HepG2 (cell line): ENCODE measurements around the gene INPP4B. TPM values are rescaled to one million over a fixed set of nuclear protein-coding genes. Genes with fewer than 3 reads are reported as not detected.

ENCODE experiments used
- ATAC-seq: fragments of 200-7000 bp; cut with Tn5 transposase; 3 replicates; pipeline ENCODE4 v1.9.1; 2020; ENCODE audit warnings: mild to moderate bottlenecking, moderate library complexity
- BruUV-seq: library from RNA; stranded (reverse); fragments of 400-500 nt; replicated peaks from 2 replicates; lab custom pipeline; 2021; lab: Mats Ljungman, UMichigan
- CTCF ChIA-PET: fragments of 300-600 bp; formaldehyde crosslinking; extraction: SDS; loops from one replicate; lab custom pipeline; 2021; ENCODE audit warnings: low total read pairs, inconsistent platforms, low intra/inter-chr PET ratio; lab: Yijun Ruan, JAX
- POLR2A ChIA-PET: fragments of 350-600 bp; sonication (Branson Sonifier 250); formaldehyde crosslinking; loops from one replicate; lab custom pipeline; 2020; ENCODE audit warnings: antibody characterized with exemption, inconsistent platforms; lab: Yijun Ruan, JAX
- DNase-seq: peaks from one replicate; pipeline ENCODE4 v3.0.0-alpha.2; 2015; ENCODE audit warnings: low spot score
- FAIRE-seq: peaks from 3 replicates; lab custom pipeline; 2011; peaks lifted over from hg19 to GRCh38; lab: Jason Lieb, UNC
- H2AFZ ChIP-seq: one replicate; pipeline ENCODE4 v1.6.1; 2011; ENCODE audit warnings: low read length, inconsistent platforms
- H3K27ac ChIP-seq: fragments of 300-600 bp; 3 replicates; pipeline ENCODE4 v1.8.0; 2011; ENCODE audit warnings: mixed run types, mild to moderate bottlenecking, mixed read lengths, low read length, inconsistent platforms; ENCODE audit not compliant: insufficient read depth; ENCODE audit errors: extremely low read length
- H3K27me3 ChIP-seq, 2 experiments: fragments of 200-600 bp in 1 of 2; 2 replicates in 1 of 2; 3 replicates in 1 of 2; pipeline versions ENCODE4 v1.6.0 to v1.8.0; 2011; ENCODE audit warnings: low read length in 2 of 2, mild to moderate bottlenecking in 2 of 2, moderate library complexity in 2 of 2, inconsistent platforms in 1 of 2; ENCODE audit not compliant: insufficient read depth in 2 of 2, control insufficient read depth in 1 of 2
- H3K36me3 ChIP-seq, 2 experiments: fragments of 200-600 bp in 1 of 2; replicated peaks in 1 of 2; 2 replicates in 1 of 2; 3 replicates in 1 of 2; pipeline versions ENCODE4 v1.5.1 to v1.8.0; 2011; ENCODE audit warnings: low read length in 2 of 2, inconsistent platforms in 1 of 2; ENCODE audit not compliant: insufficient read depth in 2 of 2, control insufficient read depth in 1 of 2
- H3K4me1 ChIP-seq: 2 replicates; pipeline ENCODE4 v1.5.1; 2012; ENCODE audit warnings: low read length, inconsistent platforms; ENCODE audit not compliant: insufficient read depth
- H3K4me2 ChIP-seq: 2 replicates; pipeline ENCODE4 v1.6.0; 2011; ENCODE audit warnings: low read depth, low read length, inconsistent platforms
- H3K4me3 ChIP-seq, 3 experiments: fragments of 200-600 bp in 1 of 3; sonication (generic), shearing (Covaris generic) in 1 of 3; replicated peaks in 1 of 3; 2 replicates each; pipeline ENCODE4 v1.5.1; 2011 to 2016; ENCODE audit warnings: low read length in 3 of 3, inconsistent platforms in 2 of 3, low read depth in 2 of 3, mild to moderate bottlenecking in 2 of 3, control low read depth in 1 of 3, mixed read lengths in 1 of 3; ENCODE audit not compliant: insufficient read depth in 1 of 3
- H3K79me2 ChIP-seq: one replicate; pipeline ENCODE4 v1.6.1; 2011; ENCODE audit warnings: low read length, inconsistent platforms; ENCODE audit not compliant: insufficient read depth
- H3K9ac ChIP-seq: 2 replicates; pipeline ENCODE4 v1.6.0; 2011; ENCODE audit warnings: mild to moderate bottlenecking, low read depth, low read length, inconsistent platforms; ENCODE audit not compliant: insufficient read depth
- H3K9me3 ChIP-seq: 2 replicates; pipeline ENCODE4 v1.5.1; 2012; ENCODE audit warnings: mild to moderate bottlenecking, low read length
- H4K20me1 ChIP-seq: 2 replicates; pipeline ENCODE4 v1.6.0; 2011; ENCODE audit warnings: inconsistent platforms, mild to moderate bottlenecking, low read length, moderate library complexity; ENCODE audit not compliant: insufficient read depth
- CREB1 ChIP-seq, 2 experiments: fragments of 450-650 bp in 1 of 2; IDR thresholded peaks; 2 replicates each; pipeline ENCODE4 v1.6.1; 2016 to 2017; ENCODE audit warnings: control low read depth in 1 of 2, mild to moderate bottlenecking in 1 of 2, missing compliant biosample characterization in 1 of 2, missing genetic modification characterization in 1 of 2
- NFKBIZ ChIP-seq: IDR thresholded peaks from 2 replicates; pipeline ENCODE4 v1.6.1; 2018; ENCODE audit warnings: missing genetic modification reagents, missing compliant biosample characterization
- NFRKB ChIP-seq: fragments of 450-650 bp; IDR thresholded peaks from 2 replicates; pipeline ENCODE4 v1.6.1; 2017
- NONO ChIP-seq, 2 experiments: fragments of 450-650 bp in 1 of 2; sonication (generic) in 1 of 2; formaldehyde crosslinking in 1 of 2; IDR thresholded peaks in 1 of 2; conservative IDR thresholded peaks in 1 of 2; 2 replicates each; pipeline versions ENCODE4 v1.6.1 to v1.8.0; 2017 to 2022; ENCODE audit warnings: mild to moderate bottlenecking in 1 of 2, missing genetic modification reagents in 1 of 2, moderate library complexity in 1 of 2
- PRMT3 ChIP-seq: sonication (generic); formaldehyde crosslinking; IDR thresholded peaks from 2 replicates; pipeline ENCODE4 v1.8.1; 2022; ENCODE audit warnings: low read depth, mild to moderate bottlenecking, moderate library complexity, missing genetic modification reagents, borderline replicate concordance
- RFX5 ChIP-seq: IDR thresholded peaks from 2 replicates; pipeline ENCODE4 v1.6.1; 2011; ENCODE audit warnings: low read depth, low read length, improper control_type of control experiment
- RXRA ChIP-seq: sonication (generic); formaldehyde crosslinking; IDR thresholded peaks from 2 replicates; pipeline ENCODE4 v1.5.1; 2020; ENCODE audit warnings: missing genetic modification reagents
- SIX4 ChIP-seq: sonication (generic); formaldehyde crosslinking; IDR thresholded peaks from 2 replicates; pipeline ENCODE4 v1.4.0; 2020; ENCODE audit warnings: missing genetic modification reagents
- SUZ12 ChIP-seq: fragments of 150-350 bp; IDR thresholded peaks from 2 replicates; pipeline ENCODE4 v1.6.1; 2014; ENCODE audit warnings: low read depth, low read length
- TARDBP ChIP-seq: sonication (generic); formaldehyde crosslinking; IDR thresholded peaks from 2 replicates; pipeline ENCODE4 v1.8.0; 2022; ENCODE audit warnings: mild to moderate bottlenecking, missing genetic modification reagents
- ZNF160 ChIP-seq: sonication (generic); formaldehyde crosslinking; IDR thresholded peaks from 2 replicates; pipeline ENCODE4 v1.8.0; 2022; ENCODE audit warnings: mild to moderate bottlenecking, inconsistent platforms, missing genetic modification reagents
- ZNF501 ChIP-seq: sonication (generic); formaldehyde crosslinking; IDR thresholded peaks from 2 replicates; pipeline ENCODE4 v1.5.1; 2020; ENCODE audit warnings: mild to moderate bottlenecking, moderate library complexity, missing genetic modification reagents
- ZNF550 ChIP-seq: sonication (generic); formaldehyde crosslinking; IDR thresholded peaks from 2 replicates; pipeline ENCODE4 v1.4.0; 2020; ENCODE audit warnings: mild to moderate bottlenecking, missing genetic modification reagents, borderline replicate concordance
- ZNF562 ChIP-seq: sonication (generic); formaldehyde crosslinking; IDR thresholded peaks from 2 replicates; pipeline ENCODE4 v1.8.0; 2022; ENCODE audit warnings: missing genetic modification reagents, borderline replicate concordance
- ZNF879 ChIP-seq: sonication (generic); formaldehyde crosslinking; IDR thresholded peaks from 2 replicates; pipeline ENCODE4 v1.8.1; 2023; ENCODE audit warnings: missing genetic modification reagents
- WGBS: methylation state at CpG from one replicate; pipeline ENCODE4 v1.1.6; 2017; ENCODE audit warnings: low lambda C conversion rate; 5-methylcytosine and 5-hydroxymethylcytosine counted together
- in situ Hi-C: cut with HindIII; loops from 2 replicates; pipeline ENCODE4 v1.10.0; 2017; ENCODE audit warnings: low pct_unique_long_range_greater_than_20kb; ENCODE audit not compliant: extremely low pct_ligation_motif_present
- intact Hi-C: fragments of 100-400 bp; cut with micrococcal nuclease; formaldehyde crosslinking; loops from one replicate; pipeline ENCODE4 v1.10.0; 2022; ENCODE audit not compliant: unreplicated experiment
- polyA plus RNA-seq, 8 experiments: library from polyadenylated mRNA; depleted of rRNA in 3 of 8; stranded (reverse) in 7 of 8; unstranded in 1 of 8; fragments of >200 nt; fragmentation: Illumina TruSeq in 4 of 8; extraction: Trizol in 4 of 8; gene quantifications; 2 replicates each; pipeline versions ENCODE4 v1.2.1 to v1.2.3, GENCODE V29; 2011 to 2016; ENCODE audit warnings: low read depth in 4 of 8, missing spikeins in 1 of 8, mixed read lengths in 1 of 8; ENCODE audit not compliant: insufficient read depth in 1 of 8
- total RNA-seq, 5 experiments: library from RNA; depleted of rRNA; stranded (reverse); fragments of >200 nt; fragmentation: Illumina TruSeq; extraction: Trizol; gene quantifications; 2 replicates each; pipeline ENCODE4 v1.2.3, GENCODE V29; 2016; ENCODE audit warnings: low read depth in 1 of 5
- TF ChIP-seq, protein P1 (sequence below): IDR thresholded peaks from 2 replicates; pipeline ENCODE4 v1.6.1; 2016; ENCODE audit warnings: missing biosample characterization, missing genetic modification reagents, low read depth
- TF ChIP-seq, protein P2 (sequence below): sonication (generic); formaldehyde crosslinking; IDR thresholded peaks from 2 replicates; pipeline ENCODE4 v1.5.0; 2020; ENCODE audit warnings: mild to moderate bottlenecking, missing genetic modification reagents
- TF ChIP-seq, protein P3 (sequence below): sonication (generic); formaldehyde crosslinking; IDR thresholded peaks from 2 replicates; pipeline ENCODE4 v1.4.0; 2020; ENCODE audit warnings: mild to moderate bottlenecking, low read depth, missing genetic modification reagents
- TF ChIP-seq, protein P4 (sequence below): sonication (generic); formaldehyde crosslinking; IDR thresholded peaks from 2 replicates; pipeline ENCODE4 v1.4.0; 2020; ENCODE audit warnings: missing genetic modification reagents

INPP4B gene
- total and polyA plus RNA-seq, 2 of the 13 experiments (the other 11 are each of a cell fraction or from before 2014, with no cell fraction given), result not detected

DNA sequence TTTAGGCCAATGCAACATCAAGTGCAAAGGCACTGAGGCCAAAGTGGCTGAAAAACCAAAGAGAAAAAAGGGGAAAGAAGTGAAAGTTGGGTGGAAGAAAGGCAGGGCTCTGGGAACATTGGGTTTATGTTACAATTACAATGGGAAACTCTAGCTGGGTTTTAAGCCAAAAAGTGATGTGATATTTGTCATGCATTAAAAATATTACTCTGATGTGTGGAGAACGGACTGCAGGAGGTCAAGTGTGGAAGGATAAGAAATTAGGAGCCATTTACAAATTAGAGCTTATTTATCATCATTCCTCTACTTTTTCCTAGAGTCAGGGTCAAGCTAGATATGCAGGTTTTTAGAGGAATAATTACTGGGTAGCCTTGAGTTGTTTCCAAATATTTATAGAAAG, 516.8 kb downstream of the INPP4B start:
- ChIA-PET CTCF (no interaction called here), POLR2A (no interaction called here)
- ATAC-seq (no peak), FAIRE-seq (no peak), DNase-seq (no peak)
- Histone ChIP-seq H4K20me1 (no peaks in the 10 kb centered on the region), H3K27me3 (no peaks in the 10 kb centered on the region), H3K9me3 (no peaks in the 10 kb centered on the region), H3K9ac (no peak overlapping the region), H2AFZ (no peak overlapping the region), H3K36me3 (no peaks in the 10 kb centered on the region), H3K4me1 (no peaks in the 10 kb centered on the region), H3K79me2 (no peaks in the 10 kb centered on the region), H3K4me2 (no peak overlapping the region), H3K4me3 (no peak overlapping the region), H3K27ac (no peak overlapping the region)
- BruUV-seq, result no TSS peak
- TF ChIP-seq CREB1 (IDR thresholded peaks at IDR 0.05), result no peak
- no peak for TF ChIP-seq CREB1 (CRISPR knock-in tag; IDR thresholded peaks at IDR 0.05)
- TF ChIP-seq, protein P1, sequence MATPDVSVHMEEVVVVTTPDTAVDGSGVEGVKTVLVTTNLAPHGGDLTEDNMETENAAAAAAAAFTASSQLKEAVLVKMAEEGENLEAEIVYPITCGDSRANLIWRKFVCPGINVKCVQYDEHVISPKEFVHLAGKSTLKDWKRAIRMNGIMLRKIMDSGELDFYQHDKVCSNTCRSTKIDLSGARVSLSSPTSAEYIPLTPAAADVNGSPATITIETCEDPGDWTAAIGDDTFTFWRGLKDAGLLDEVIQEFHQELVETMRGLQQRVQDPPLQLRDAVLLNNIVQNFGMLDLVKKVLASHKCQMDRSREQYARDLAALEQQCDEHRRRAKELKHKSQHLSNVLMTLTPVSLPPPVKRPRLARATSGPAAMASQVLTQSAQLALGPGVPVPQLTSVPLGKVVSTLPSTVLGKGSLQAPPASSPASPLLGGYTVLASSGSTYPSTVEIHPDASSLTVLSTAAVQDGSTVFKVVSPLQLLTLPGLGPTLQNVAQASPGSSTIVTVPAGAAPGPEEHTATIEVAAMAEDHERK (CRISPR knock-in tag), result no peak
- no peak for TF ChIP-seq ZNF550 (CRISPR knock-in tag)
- TF ChIP-seq RFX5, result no peak
- no peak for TF ChIP-seq ZNF501
- TF ChIP-seq, protein P2, sequence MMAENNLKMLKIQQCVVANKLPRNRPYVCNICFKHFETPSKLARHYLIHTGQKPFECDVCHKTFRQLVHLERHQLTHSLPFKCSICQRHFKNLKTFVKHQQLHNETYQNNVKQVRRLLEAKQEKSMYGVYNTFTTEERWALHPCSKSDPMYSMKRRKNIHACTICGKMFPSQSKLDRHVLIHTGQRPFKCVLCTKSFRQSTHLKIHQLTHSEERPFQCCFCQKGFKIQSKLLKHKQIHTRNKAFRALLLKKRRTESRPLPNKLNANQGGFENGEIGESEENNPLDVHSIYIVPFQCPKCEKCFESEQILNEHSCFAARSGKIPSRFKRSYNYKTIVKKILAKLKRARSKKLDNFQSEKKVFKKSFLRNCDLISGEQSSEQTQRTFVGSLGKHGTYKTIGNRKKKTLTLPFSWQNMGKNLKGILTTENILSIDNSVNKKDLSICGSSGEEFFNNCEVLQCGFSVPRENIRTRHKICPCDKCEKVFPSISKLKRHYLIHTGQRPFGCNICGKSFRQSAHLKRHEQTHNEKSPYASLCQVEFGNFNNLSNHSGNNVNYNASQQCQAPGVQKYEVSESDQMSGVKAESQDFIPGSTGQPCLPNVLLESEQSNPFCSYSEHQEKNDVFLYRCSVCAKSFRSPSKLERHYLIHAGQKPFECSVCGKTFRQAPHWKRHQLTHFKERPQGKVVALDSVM (CRISPR knock-in tag), result no peak
- TF ChIP-seq, protein P3, sequence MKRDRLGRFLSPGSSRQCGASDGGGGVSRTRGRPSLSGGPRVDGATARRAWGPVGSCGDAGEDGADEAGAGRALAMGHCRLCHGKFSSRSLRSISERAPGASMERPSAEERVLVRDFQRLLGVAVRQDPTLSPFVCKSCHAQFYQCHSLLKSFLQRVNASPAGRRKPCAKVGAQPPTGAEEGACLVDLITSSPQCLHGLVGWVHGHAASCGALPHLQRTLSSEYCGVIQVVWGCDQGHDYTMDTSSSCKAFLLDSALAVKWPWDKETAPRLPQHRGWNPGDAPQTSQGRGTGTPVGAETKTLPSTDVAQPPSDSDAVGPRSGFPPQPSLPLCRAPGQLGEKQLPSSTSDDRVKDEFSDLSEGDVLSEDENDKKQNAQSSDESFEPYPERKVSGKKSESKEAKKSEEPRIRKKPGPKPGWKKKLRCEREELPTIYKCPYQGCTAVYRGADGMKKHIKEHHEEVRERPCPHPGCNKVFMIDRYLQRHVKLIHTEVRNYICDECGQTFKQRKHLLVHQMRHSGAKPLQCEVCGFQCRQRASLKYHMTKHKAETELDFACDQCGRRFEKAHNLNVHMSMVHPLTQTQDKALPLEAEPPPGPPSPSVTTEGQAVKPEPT (CRISPR knock-in tag), result no peak
- no peak for TF ChIP-seq SIX4
- no peak for TF ChIP-seq ZNF160 (CRISPR knock-in tag)
- TF ChIP-seq NFKBIZ, result no peak
- TF ChIP-seq ZNF562 (CRISPR knock-in tag), result no peak
- no peak for TF ChIP-seq PRMT3
- TF ChIP-seq, protein P4, sequence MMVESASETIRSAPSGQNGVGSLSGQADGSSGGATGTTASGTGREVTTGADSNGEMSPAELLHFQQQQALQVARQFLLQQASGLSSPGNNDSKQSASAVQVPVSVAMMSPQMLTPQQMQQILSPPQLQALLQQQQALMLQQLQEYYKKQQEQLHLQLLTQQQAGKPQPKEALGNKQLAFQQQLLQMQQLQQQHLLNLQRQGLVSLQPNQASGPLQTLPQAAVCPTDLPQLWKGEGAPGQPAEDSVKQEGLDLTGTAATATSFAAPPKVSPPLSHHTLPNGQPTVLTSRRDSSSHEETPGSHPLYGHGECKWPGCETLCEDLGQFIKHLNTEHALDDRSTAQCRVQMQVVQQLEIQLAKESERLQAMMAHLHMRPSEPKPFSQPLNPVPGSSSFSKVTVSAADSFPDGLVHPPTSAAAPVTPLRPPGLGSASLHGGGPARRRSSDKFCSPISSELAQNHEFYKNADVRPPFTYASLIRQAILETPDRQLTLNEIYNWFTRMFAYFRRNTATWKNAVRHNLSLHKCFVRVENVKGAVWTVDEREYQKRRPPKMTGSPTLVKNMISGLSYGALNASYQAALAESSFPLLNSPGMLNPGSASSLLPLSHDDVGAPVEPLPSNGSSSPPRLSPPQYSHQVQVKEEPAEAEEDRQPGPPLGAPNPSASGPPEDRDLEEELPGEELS (CRISPR knock-in tag), result no peak
- TF ChIP-seq ZNF879 (CRISPR knock-in tag), result no peak
- TF ChIP-seq NONO (IDR thresholded peaks at IDR 0.05), result no peak
- TF ChIP-seq NONO (CRISPR knock-in tag; conservative IDR thresholded peaks at IDR 0.05), result no peak
- TF ChIP-seq TARDBP (CRISPR knock-in tag), result no peak
- TF ChIP-seq RXRA (CRISPR knock-in tag), result no peak
- no peak for TF ChIP-seq NFRKB
- no peak for TF ChIP-seq SUZ12
- in situ Hi-C loops, result no loop called here
- 3% methylated on average over 1 of the region's 1 CpG for WGBS
- intact Hi-C loops, result no loop called here
